ENCODE results near the gene FOXA3. TPM values are rescaled to one million over a fixed set of nuclear protein-coding genes. Genes with fewer than 3 reads are reported as not detected.

Gene FOXA3
- total RNA-seq (10 to 100 TPM in 4 of 5 donors, 1 to 10 TPM in 1; 7.6 to 46.7 (median 18.5) TPM), polyA plus RNA-seq (10 to 100 TPM; 11.9 to 65.8 (median 41.0) TPM)
- long read RNA-seq, donor 1, transcript FOXA3-201 (2 exons, 1,989 nt): major isoform, 11 of 11 reads
- long read RNA-seq, donor 1, partial matches to known transcripts: 0 of 11 reads
- long read RNA-seq, donor 1, other reads (novel, unspliced or antisense): 0 of 11 reads
- long read RNA-seq, donor 2, transcript FOXA3-201 (2 exons, 1,989 nt): major isoform, 8 of 8 reads
- long read RNA-seq, donor 2, partial matches to known transcripts: 0 of 8 reads
- long read RNA-seq, donor 2, other reads (novel, unspliced or antisense): 0 of 8 reads
- long read RNA-seq, donor 3, transcript FOXA3-201 (2 exons, 1,989 nt): major isoform, 12 of 12 reads
- long read RNA-seq, donor 3, partial matches to known transcripts: 0 of 12 reads
- long read RNA-seq, donor 3, other reads (novel, unspliced or antisense): 0 of 12 reads
- long read RNA-seq, donor 4: 0 reads
- long read RNA-seq, donor 5, transcript FOXA3-201 (2 exons, 1,989 nt): major isoform, 10 of 10 reads
- long read RNA-seq, donor 5, partial matches to known transcripts: 0 of 10 reads
- long read RNA-seq, donor 5, other reads (novel, unspliced or antisense): 0 of 10 reads
- long read RNA-seq, donor 6, transcript FOXA3-201 (2 exons, 1,989 nt): major isoform, 35 of 42 reads
- long read RNA-seq, donor 6, partial matches to known transcripts: 0 of 42 reads
- long read RNA-seq, donor 6, other reads (novel, unspliced or antisense): 7 of 42 reads
- long read RNA-seq, donor 7, transcript FOXA3-201 (2 exons, 1,989 nt): major isoform, 11 of 11 reads
- long read RNA-seq, donor 7, partial matches to known transcripts: 0 of 11 reads
- long read RNA-seq, donor 7, other reads (novel, unspliced or antisense): 0 of 11 reads
- long read RNA-seq, donor 8, transcript FOXA3-201 (2 exons, 1,989 nt): major isoform, 8 of 8 reads
- long read RNA-seq, donor 8, partial matches to known transcripts: 0 of 8 reads
- long read RNA-seq, donor 8, other reads (novel, unspliced or antisense): 0 of 8 reads
- long read RNA-seq, donor 9, transcript FOXA3-201 (2 exons, 1,989 nt): major isoform, 10 of 10 reads
- long read RNA-seq, donor 9, partial matches to known transcripts: 0 of 10 reads
- long read RNA-seq, donor 9, other reads (novel, unspliced or antisense): 0 of 10 reads
- long read RNA-seq, donor 10, partial matches to known transcripts: 0 of 4 reads
- long read RNA-seq, donor 10, other reads (novel, unspliced or antisense): 0 of 4 reads

- intact Hi-C loops (cut with DNase I; ENCODE audit: low total_unique reads): no loop called here
- Histone ChIP-seq H3K36me3 (peaks cover 6 to 20% (median 12%) of the 10 kb centered on the region in 4 donors), H3K9me3 (no peaks in the 10 kb centered on the region), H3K27me3 (peaks cover 0 to 34% (median 9%) of the 10 kb centered on the region in 3 donors), H3K4me3 (peak within 1 kb of the TSS; percentile 75 to 97 (median 90)), H3K27ac (peak within 1 kb of the TSS; percentile 78 to 96 (median 92)), H3K4me1 (peaks cover 24 to 43% (median 38%) of the 10 kb centered on the region in 4 donors)
- DNase-seq: peak; percentile 81 to 89
- peak in 1 of 4 donors; percentile 24 for TF ChIP-seq POLR2A (IDR thresholded peaks at IDR 0.05)
- TF ChIP-seq POLR2AphosphoS5 (IDR thresholded peaks at IDR 0.05): peak in 2 of 3 donors; percentile 84 to 85
- peak in 5 of 7 experiments; percentile 62 to 84 (median 80) for TF ChIP-seq CTCF (IDR thresholded peaks at IDR 0.05)
- no peak for TF ChIP-seq EP300 (IDR thresholded peaks at IDR 0.05)
- 1 to 3% (median 2%) methylated on average over 22 to 71 of the region's 71 CpGs for WGBS, 5 donors
Measured at GRCh38 chr19:45863840-45864628, at the start of gene FOXA3. FOXA3 (plus strand) TSS chr19:45864326; CDS start chr19:45864457, 131 bp downstream.

GRCh38 chr19:45814851-45815480 is 49.2 kb upstream of the FOXA3 start, which contains the start of gene RSPH6A:
RSPH6A (minus strand) TSS chr19:45815308; CDS start chr19:45815176, 132 bp downstream.
- WGBS, 5 donors: 38 to 67% (median 61%) methylated on average over 29 to 40 of the region's 40 CpGs
- TF ChIP-seq POLR2AphosphoS5 (IDR thresholded peaks at IDR 0.05): no peak
- no peak for TF ChIP-seq EP300 (IDR thresholded peaks at IDR 0.05)
- TF ChIP-seq CTCF (IDR thresholded peaks at IDR 0.05): no peak
- TF ChIP-seq POLR2A (IDR thresholded peaks at IDR 0.05): no peak
- Histone ChIP-seq H3K4me3 (peak within 1 kb of the TSS; percentile 26 to 41 (median 32)), H3K9me3 (no peaks in the 10 kb centered on the region), H3K36me3 (peaks cover 0 to 36% (median 20%) of the 10 kb centered on the region in 4 donors), H3K27me3 (peaks cover 0 to 24% (median 0%) of the 10 kb centered on the region in 3 donors), H3K4me1 (peaks cover 4 to 27% (median 15%) of the 10 kb centered on the region in 4 donors), H3K27ac (no peak within 1 kb of the TSS)
- intact Hi-C loops (cut with DNase I; ENCODE audit: low total_unique reads): no loop called here
- DNase-seq: peak in 1 of 2 donors; percentile 49

DNA sequence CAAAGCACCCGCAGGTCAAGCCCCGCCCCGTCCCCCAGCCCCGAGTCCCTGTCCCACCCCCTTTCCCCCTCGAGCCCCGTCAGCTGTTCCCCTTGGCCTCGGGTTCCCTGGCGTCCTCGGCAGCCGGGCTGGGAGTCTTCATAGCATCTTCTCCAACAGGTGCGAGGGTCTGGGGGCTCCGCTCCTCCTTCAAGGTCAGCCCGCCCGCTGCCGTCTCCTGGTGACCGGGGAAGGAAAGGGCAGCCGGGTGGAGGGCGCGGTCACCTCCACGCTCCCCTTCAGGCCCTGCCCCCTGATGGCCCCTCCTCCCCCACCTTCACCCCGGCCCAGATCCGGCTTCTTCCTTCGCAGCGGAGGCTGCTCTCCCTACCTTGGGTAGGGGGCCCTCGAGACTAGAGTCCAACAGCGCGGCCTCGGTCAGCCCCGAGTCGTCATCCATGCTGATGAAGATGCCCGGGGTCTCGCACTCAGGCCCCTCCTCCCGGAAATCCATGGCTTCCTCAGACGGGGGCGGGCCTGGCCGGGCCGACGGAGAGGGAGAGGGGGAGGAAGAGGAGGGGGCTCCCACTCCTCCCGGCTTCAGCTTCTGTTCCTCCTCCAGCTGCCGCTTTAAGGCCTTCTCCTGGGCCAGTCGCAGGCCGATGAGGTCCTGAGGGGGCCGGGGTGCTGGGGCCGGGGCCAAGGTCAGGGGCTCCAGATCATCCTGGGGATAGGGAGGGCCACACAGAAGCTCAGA is 48.5 kb upstream of the FOXA3 start:
- Histone ChIP-seq H3K27me3 (peaks cover 0 to 24% (median 0%) of the 10 kb centered on the region in 3 donors), H3K4me3 (peak overlapping the region; percentile 26 to 41 (median 32)), H3K36me3 (peaks cover 3 to 43% (median 27%) of the 10 kb centered on the region in 4 donors), H3K27ac (no peak overlapping the region), H3K9me3 (no peaks in the 10 kb centered on the region), H3K4me1 (peaks cover 4 to 23% (median 15%) of the 10 kb centered on the region in 4 donors)
- intact Hi-C loops (cut with DNase I; ENCODE audit: low total_unique reads): no loop called here
- peak in 1 of 2 donors; percentile 85 for DNase-seq
- WGBS, 5 donors: 33 to 55% (median 48%) methylated on average over 28 to 44 of the region's 44 CpGs
- no peak for TF ChIP-seq POLR2A (IDR thresholded peaks at IDR 0.05)
- no peak for TF ChIP-seq POLR2AphosphoS5 (IDR thresholded peaks at IDR 0.05)
- TF ChIP-seq EP300 (IDR thresholded peaks at IDR 0.05): no peak
- no peak for TF ChIP-seq CTCF (IDR thresholded peaks at IDR 0.05)
